ENCODE results near the gene DDB1.

DNA sequence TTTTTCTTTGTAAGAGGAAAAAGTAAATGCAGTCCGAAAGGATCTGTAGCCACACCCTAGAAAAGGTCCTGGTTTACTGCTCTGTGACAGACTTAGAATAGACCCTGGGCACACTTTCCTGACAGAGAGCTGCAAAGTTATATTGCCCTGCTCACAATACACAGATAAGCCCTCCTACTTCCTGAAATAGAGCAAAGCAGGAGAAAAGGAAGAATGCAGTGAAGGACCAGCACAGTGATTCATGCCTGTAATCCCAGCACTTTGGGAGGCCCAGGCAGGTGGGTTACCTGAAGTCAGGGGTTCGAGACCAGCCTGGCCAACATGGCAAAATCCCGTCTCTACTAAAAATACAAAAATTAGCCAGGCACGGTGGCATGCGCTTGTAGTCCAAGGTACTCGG, 26.6 kb upstream of the DDB1 start:
- no peak for TF ChIP-seq POLR2AphosphoS5 (IDR thresholded peaks at IDR 0.05)
- TF ChIP-seq TAF1 (IDR thresholded peaks at IDR 0.05; ENCODE audit: low read depth): no peak
- TF ChIP-seq, protein P1, sequence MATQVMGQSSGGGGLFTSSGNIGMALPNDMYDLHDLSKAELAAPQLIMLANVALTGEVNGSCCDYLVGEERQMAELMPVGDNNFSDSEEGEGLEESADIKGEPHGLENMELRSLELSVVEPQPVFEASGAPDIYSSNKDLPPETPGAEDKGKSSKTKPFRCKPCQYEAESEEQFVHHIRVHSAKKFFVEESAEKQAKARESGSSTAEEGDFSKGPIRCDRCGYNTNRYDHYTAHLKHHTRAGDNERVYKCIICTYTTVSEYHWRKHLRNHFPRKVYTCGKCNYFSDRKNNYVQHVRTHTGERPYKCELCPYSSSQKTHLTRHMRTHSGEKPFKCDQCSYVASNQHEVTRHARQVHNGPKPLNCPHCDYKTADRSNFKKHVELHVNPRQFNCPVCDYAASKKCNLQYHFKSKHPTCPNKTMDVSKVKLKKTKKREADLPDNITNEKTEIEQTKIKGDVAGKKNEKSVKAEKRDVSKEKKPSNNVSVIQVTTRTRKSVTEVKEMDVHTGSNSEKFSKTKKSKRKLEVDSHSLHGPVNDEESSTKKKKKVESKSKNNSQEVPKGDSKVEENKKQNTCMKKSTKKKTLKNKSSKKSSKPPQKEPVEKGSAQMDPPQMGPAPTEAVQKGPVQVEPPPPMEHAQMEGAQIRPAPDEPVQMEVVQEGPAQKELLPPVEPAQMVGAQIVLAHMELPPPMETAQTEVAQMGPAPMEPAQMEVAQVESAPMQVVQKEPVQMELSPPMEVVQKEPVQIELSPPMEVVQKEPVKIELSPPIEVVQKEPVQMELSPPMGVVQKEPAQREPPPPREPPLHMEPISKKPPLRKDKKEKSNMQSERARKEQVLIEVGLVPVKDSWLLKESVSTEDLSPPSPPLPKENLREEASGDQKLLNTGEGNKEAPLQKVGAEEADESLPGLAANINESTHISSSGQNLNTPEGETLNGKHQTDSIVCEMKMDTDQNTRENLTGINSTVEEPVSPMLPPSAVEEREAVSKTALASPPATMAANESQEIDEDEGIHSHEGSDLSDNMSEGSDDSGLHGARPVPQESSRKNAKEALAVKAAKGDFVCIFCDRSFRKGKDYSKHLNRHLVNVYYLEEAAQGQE (IDR thresholded peaks at IDR 0.05; ENCODE audit: borderline replicate concordance): no peak
- TF ChIP-seq, protein P2, sequence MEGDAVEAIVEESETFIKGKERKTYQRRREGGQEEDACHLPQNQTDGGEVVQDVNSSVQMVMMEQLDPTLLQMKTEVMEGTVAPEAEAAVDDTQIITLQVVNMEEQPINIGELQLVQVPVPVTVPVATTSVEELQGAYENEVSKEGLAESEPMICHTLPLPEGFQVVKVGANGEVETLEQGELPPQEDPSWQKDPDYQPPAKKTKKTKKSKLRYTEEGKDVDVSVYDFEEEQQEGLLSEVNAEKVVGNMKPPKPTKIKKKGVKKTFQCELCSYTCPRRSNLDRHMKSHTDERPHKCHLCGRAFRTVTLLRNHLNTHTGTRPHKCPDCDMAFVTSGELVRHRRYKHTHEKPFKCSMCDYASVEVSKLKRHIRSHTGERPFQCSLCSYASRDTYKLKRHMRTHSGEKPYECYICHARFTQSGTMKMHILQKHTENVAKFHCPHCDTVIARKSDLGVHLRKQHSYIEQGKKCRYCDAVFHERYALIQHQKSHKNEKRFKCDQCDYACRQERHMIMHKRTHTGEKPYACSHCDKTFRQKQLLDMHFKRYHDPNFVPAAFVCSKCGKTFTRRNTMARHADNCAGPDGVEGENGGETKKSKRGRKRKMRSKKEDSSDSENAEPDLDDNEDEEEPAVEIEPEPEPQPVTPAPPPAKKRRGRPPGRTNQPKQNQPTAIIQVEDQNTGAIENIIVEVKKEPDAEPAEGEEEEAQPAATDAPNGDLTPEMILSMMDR (IDR thresholded peaks at IDR 0.05; ENCODE audit: poor library complexity, severe bottlenecking): no peak

Measured in neural cell (in vitro differentiated cells).